Stimulated activated effector memory CD8-positive, alpha-beta T cell treated with anti-CD3 and anti-CD28 coated beads, Interleukin-12 subunit alpha, Interleukin-12 subunit beta, amount 100 ng/mL, for 72 hours (primary cell): ENCODE data around the gene ATP2B2.

Source experiments
- ATAC-seq: fragments of 150-1000 bp; cut with Tn5 transposase; 2 replicates; pipeline ENCODE4 v1.10.0; 2021
- DNase-seq, 2 donors: peaks; one replicate each; pipeline ENCODE4 v3.0.0; 2021 to 2022; ENCODE audit warnings: low spot score in 2 of 2
- H3K27ac Mint-ChIP-seq: one replicate; pipeline ENCODE4 v1.8.0; 2022; ENCODE audit warnings: mild to moderate bottlenecking, mixed read lengths
- H3K36me3 Mint-ChIP-seq: one replicate; pipeline ENCODE4 v1.8.0; 2022; ENCODE audit warnings: mild to moderate bottlenecking, mixed read lengths
- H3K4me1 Mint-ChIP-seq: one replicate; pipeline ENCODE4 v1.8.0; 2022; ENCODE audit warnings: mixed read lengths
- H3K4me3 Mint-ChIP-seq: one replicate; pipeline ENCODE4 v1.8.0; 2022; ENCODE audit warnings: mild to moderate bottlenecking, mixed read lengths
- H3K9me3 Mint-ChIP-seq: one replicate; pipeline ENCODE4 v1.8.0; 2022; ENCODE audit warnings: mixed read lengths

The ATP2B2 gene

DNA sequence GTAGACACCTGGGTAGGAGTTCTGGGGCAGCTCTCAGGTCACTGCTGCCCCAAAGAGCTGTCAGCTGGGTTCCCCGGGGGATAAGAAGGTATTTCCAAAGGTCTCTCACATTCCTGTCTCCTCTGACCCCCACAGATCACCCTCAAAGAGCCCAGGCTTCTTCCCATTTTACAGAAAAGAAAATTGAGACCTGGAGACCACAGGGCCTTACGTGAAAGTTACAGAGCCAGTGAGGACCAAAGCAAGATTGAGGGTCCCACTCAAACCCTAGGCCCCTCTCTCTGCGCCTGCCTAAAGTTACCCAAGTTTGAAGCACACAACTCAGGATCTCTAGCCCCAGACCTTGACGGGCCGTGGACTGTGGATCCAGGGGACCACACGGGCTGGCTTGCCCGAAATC, 3.9 kb upstream of the ATP2B2 start:
- no peaks in the 10 kb centered on the region for H3K4me1 Mint-ChIP-seq
- DNase-seq (no peak), ATAC-seq (no peak)
- no peak overlapping the region for H3K27ac Mint-ChIP-seq
- H3K9me3 Mint-ChIP-seq: no peaks in the 10 kb centered on the region
- no peak overlapping the region for H3K4me3 Mint-ChIP-seq
- no peaks in the 10 kb centered on the region for H3K36me3 Mint-ChIP-seq

DNA sequence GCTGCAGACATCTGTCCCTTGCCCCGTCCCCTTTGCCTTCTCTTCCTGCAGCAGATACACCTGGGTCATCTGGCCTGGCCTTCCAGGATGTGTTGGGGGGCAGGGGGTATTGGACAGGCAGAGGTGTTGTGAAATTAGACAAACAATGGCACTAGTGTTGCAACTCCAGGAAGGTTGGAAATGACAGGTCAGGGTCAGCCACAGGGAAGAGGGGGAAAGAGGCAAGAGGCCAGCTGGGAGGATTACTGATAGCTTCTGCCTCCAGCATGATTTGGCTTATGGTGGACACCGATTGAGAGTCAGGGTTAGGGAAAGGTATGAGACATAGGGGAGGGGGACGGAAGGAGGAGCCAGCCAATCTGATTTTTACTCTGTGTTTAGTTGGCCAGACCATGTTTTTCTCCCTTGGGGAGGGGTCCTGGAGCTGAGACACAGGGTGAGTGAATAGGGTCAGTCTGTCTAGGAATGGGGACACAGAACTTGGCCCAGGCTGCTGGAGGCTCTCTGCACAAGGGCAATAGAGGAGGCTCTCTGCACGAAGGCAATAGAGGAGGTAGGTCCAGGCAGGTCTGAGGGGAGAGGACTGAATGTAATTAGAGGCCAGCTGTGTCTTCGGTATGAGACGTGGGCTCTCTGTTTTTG, 3.4 kb upstream of the ATP2B2 start:
- DNase-seq (no peak), ATAC-seq (no peak)
- no peaks in the 10 kb centered on the region for H3K4me1 Mint-ChIP-seq

DNA sequence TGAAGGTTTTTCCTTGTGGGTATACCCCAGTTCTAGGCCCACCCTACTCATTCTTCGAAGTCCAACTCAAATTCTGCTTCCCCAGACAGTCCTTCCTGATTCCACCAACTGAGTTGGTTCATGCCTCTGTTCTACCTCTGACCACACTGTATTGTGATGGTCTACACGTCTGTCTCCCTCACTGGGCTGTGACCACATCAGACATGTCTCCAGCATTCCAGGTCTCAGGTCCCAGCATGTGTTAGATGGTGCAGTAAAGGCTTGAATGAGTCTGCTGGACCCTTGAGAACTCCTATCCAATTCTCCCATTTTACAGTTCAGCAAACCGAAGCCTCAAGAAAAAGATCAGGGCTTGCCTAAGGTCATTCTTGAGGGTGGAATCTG, 2.8 kb upstream of the ATP2B2 start:
- Mint-ChIP-seq H3K9me3 (no peaks in the 10 kb centered on the region), H3K4me1 (no peaks in the 10 kb centered on the region), H3K4me3 (no peak overlapping the region), H3K36me3 (no peaks in the 10 kb centered on the region), H3K27ac (no peak overlapping the region)
- DNase-seq: no peak
- ATAC-seq: no peak

More for the DNA sequence above, 3.4 kb upstream of the ATP2B2 start:
- no peaks in the 10 kb centered on the region for H3K36me3 Mint-ChIP-seq
- no peak overlapping the region for H3K4me3 Mint-ChIP-seq
- H3K9me3 Mint-ChIP-seq: no peaks in the 10 kb centered on the region
- no peak overlapping the region for H3K27ac Mint-ChIP-seq

DNA sequence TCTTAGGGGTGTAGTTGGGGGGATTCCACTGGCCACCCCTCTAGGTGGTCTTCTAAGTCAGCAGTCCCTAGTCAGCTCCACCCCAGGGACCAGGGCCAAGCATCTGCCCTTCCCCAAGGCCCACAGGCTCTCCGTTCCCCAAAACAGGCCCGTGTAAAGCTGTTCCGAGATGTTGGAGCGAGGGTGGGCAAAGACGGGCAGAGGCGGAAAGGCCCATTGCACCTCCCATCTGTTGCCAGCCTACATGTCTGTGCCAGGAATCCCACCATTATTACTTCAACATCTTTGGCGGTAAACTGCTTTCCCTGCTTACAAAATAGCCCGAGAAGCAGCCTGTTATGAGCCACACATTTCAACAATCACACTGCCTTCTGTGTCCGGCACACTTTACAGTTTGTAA, 1.9 kb upstream of the ATP2B2 start:
- Mint-ChIP-seq H3K4me3 (no peak overlapping the region), H3K9me3 (no peaks in the 10 kb centered on the region), H3K27ac (no peak overlapping the region), H3K36me3 (no peaks in the 10 kb centered on the region), H3K4me1 (no peaks in the 10 kb centered on the region)
- ATAC-seq (no peak), DNase-seq (no peak)

DNA sequence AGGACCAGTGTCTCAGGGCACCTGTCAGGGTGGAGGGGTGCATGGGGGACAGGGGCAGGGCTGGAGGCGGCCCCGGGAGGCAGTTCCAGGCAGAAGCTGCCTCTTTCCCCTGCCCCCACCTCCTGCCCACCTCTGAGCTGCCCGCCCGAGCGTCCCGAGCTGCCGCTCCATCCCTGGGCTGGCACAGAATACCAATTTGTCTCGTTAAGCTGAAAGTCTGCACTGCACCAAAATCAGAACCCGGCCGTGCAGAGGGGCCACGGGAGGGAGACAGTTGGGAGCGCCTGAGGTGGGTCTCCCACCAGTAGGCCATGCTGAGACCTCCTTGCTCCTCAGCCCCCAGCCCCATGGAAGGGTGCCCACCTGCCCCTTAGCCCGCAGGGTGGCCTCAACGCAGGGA, 1.3 kb upstream of the ATP2B2 start:
- no peak for DNase-seq
- Mint-ChIP-seq H3K27ac (no peak overlapping the region), H3K4me1 (no peaks in the 10 kb centered on the region), H3K9me3 (no peaks in the 10 kb centered on the region), H3K4me3 (no peak overlapping the region), H3K36me3 (no peaks in the 10 kb centered on the region)
- no peak for ATAC-seq

DNA sequence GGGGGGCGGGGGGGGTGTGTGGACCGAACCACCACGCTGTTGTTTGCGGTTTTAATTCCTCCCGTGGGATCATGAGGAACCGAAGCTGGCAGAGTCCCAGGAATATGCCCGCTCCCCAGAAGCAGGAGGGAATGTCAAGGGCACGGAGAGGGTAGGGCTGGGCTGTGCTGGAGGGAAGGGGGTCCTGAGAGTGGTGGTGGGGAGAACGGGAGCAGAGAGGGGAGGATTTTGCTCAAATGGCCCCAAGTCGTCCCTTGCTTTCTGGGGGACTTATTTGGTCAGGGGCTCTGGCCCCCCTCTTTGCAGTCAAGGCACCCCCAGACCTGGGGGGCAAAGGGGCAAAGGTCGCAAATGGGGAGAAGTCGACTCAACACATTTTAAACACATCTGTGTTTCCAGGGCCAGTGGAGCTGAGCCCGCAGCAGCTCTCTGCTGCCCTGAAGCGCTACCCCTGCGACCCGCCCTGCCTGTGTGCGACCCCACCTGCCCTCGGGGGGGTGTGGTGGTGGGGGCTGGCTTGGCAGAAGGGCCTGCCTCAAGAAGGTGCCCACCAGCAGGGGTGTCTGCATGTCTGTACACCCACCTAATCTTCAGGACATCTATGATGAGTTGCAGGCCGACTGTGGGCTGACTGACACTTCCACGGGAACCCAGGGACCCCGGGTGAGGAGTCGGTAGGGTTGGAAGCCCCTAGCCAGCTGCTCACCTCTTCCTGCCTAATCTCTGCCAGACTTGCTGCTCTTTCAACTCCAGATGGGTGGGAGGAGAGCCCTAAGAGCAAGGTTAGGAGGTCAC, 602 bp upstream of the ATP2B2 start:
- Mint-ChIP-seq H3K27ac (no peak overlapping the region), H3K4me1 (no peaks in the 10 kb centered on the region), H3K36me3 (no peaks in the 10 kb centered on the region), H3K9me3 (no peaks in the 10 kb centered on the region), H3K4me3 (no peak overlapping the region)
- DNase-seq: no peak
- ATAC-seq: no peak

DNA sequence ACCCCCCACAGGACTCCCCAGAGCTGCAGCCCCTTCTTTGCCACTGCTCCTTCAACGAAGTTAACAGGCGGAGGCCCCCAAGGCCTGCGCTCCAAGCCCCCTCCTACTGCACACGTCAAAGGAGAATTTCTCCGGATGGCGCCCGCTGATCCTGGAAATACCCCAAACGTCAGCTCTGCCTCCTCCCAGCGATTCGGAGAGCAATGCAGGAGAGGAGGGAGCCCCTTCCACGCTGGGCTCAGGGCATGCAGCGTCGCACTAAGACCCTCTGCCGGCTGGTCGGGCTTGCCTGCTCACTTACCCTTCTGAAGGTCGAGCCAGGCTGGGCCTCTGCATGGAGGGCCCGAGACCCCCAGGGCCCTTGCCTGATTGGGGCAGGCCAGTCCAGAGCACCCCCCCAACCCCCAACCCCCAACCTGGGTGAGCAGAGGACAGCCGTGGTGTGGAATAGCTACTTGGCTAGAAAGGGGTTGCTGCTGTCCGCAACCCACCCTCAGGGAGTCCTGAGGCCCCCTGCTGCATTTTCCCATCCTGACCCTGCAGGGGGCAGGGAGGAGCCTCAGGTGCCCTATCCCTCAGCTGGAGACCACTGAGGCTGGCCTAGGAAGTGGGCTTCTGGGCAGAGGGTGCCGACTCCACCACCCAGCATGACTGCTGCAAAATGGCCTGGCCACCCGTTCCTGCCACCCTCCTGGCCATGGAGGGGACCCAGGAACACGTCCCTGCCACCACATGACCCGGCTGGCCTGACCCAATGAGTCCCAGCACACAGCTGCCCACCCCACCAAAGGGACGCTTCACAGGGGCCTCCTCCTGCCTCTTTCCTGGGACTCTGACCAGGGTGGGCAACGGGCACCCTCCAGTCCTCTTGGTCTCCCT, 976 bp downstream of the ATP2B2 start:
- Mint-ChIP-seq H3K4me3 (peak overlapping the region; percentile 32), H3K4me1 (no peaks in the 10 kb centered on the region), H3K27ac (no peak overlapping the region), H3K36me3 (no peaks in the 10 kb centered on the region), H3K9me3 (no peaks in the 10 kb centered on the region)
- DNase-seq (no peak), ATAC-seq (no peak)

DNA sequence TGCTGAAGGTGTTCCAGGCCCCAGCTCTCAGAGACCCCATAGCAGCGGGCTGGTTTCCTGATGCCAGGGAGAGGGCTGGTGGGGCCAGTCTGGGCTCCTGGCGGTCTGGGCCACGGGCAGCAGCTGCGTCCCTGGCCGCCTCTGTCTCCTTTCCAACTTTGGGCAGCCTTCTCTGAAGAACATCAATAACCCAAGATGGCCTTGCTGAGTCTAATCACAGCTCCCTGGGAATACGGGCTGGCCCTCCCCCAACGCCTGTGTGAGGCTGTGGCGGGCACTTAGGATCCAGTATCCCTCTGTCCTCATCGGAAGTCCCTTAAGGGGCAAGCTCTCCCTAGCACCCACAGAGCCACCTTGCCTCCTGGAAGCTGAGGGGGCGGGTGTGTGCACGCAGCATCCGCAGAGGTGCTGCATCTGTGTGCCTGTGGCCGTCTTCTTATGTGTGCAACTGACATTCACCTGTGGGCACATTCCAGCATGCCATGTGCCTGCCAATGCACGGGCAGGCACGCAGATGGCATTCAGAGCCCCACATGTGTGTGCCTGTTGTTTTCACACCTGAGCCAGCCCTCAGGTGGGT, 2.1 kb downstream of the ATP2B2 start:
- Mint-ChIP-seq H3K4me3 (no peak overlapping the region), H3K27ac (no peak overlapping the region), H3K36me3 (no peaks in the 10 kb centered on the region), H3K4me1 (no peaks in the 10 kb centered on the region), H3K9me3 (no peaks in the 10 kb centered on the region)
- no peak for ATAC-seq
- no peak for DNase-seq

DNA sequence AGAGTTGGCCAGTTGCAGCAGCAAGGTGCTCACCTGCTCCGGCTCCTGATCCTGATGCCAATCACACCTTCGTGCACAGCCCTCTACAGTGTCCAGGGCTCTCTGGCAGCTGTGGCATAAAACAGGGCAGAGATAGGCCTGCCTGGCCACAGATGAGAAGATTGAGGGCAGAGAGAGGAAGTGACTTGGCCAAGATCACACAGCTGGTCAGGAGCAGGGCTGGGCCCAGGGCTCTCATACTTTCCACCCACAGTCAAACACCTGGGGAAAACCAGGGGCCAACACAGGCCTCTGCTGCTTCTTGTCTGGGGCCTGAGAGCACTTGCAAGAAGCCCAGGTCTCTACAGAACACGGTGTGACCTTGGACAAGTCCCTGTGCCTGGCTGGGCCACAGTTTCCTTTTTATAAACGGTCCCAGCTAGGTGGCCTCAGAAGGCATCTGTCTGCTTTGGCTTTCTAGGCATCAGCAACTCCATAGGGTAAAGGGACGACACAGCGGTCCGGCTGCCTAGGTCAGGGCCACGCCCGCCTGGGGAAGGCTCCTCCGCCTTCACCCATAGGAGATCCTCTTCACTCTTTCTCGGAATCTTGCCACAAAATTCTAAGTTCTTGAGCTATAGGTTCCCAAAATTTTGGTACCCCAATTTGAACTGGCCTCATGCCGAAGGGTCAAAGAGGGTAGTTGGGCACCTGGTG, 3.1 kb downstream of the ATP2B2 start:
- Mint-ChIP-seq H3K27ac (no peak overlapping the region), H3K4me3 (no peak overlapping the region), H3K36me3 (no peaks in the 10 kb centered on the region), H3K4me1 (no peaks in the 10 kb centered on the region), H3K9me3 (no peaks in the 10 kb centered on the region)
- peak; percentile 47 for ATAC-seq
- DNase-seq: no peak

DNA sequence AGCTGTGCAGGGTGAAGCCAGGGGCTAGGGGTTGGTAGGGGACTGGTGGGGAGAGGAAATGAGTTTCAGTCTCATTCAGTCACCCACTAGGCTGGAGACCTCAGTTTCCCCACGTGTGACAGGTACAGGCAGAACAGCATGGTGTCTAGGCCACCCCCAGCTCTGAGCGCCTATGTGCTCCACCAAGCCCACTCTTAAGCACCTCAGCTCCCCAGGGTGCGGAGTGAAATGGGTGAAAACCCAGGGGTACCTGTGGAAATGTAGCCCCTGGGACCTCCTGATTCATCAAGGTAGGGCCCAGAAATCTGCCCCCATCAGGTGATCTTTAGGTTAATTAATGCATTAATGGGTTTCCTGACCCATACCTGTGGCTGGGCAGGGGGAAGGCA, 3.7 kb downstream of the ATP2B2 start:
- no peak overlapping the region for H3K4me3 Mint-ChIP-seq
- H3K36me3 Mint-ChIP-seq: no peaks in the 10 kb centered on the region
- H3K27ac Mint-ChIP-seq: no peak overlapping the region
- no peaks in the 10 kb centered on the region for H3K4me1 Mint-ChIP-seq
- no peaks in the 10 kb centered on the region for H3K9me3 Mint-ChIP-seq
- ATAC-seq (no peak), DNase-seq (no peak)

DNA sequence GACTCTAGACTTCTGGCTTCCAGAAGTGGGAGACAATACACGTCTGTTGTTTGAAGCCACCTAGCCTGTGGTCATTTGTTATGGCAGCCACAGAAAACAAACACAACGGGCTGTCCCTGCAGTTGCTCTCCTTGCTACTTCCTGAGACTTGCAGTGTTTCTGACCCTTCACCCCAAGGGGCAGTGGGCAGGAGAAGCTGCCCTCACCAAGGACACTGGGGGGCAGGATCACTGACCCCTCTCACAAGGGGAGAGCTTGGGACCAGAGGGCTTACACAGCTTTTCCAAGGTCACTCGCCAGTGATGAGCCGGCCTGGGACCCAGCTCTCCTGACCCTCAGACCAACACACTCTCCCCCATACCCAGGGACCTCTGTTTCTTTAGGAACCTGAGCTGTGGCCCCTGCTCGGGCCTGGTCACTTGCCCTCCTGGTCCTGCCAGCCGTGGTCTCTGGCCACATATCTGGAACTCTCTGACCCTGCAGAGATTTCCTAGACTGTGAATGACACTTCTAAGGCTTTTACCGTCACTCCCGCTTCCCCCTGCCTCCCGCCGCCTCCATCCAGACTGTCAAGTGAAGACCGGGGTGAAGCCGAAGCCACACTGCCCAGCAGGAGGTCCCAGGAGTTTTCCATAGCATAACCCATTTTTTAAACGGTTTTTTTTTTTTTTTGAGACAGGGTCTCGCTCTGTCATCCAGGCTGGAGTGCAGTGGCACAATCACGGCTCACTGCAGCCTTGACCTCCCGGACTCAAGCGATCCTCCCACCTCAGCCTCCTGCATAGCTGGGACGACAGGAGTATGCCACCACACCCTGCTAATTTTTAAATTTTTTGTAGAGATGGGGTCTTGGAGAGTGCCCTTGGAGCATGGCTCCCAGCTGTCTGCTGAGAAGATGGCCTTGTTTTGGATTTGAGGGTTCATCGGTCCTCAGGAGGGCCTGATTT, 4.4 kb downstream of the ATP2B2 start:
- no peak for ATAC-seq
- Mint-ChIP-seq H3K4me3 (no peak overlapping the region), H3K9me3 (no peaks in the 10 kb centered on the region), H3K27ac (no peak overlapping the region), H3K4me1 (no peaks in the 10 kb centered on the region), H3K36me3 (no peaks in the 10 kb centered on the region)
- DNase-seq: no peak

DNA sequence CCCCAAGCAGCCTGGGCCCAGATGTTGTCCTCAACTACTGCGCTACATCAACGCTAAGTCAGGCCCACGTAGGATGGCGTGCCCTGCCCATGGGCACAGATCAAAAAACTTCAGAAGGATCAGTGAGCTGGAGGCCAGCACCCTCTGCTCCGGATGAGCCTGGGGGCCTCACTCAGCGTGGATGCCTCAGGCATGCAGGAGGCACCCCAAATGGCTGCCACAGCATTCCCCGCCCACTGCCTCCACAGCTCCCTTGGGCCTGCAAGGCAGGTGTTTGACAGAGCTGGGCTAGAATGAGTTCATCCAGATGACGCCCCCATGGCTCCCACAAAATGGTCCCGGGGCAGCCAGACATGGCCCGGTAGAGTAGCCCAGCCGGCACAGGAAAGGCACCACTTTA, 7.1 kb downstream of the ATP2B2 start:
- Mint-ChIP-seq H3K9me3 (no peaks in the 10 kb centered on the region), H3K4me3 (no peak overlapping the region), H3K36me3 (no peaks in the 10 kb centered on the region), H3K27ac (no peak overlapping the region), H3K4me1 (no peaks in the 10 kb centered on the region)
- DNase-seq (no peak), ATAC-seq (no peak)

DNA sequence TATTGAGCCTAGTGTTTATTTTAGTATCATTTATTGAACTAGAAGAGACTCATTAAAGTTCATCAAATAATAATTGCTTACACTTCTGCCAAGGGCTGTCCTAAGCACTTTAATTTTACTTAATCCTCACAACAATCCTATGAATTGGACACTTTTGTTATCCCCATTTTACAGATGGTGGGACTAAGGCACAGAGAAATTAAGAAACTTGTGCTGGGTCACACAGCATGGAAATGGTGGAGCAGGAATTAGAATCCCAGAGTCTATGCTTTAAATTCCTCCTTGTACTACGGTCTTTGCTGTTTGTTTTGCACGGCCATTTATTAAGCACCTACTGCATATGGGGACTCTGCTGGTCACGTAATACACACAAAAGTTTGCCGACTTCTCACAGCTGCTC, 7.9 kb downstream of the ATP2B2 start:
- no peak overlapping the region for H3K27ac Mint-ChIP-seq
- ATAC-seq (no peak), DNase-seq (no peak)
- no peaks in the 10 kb centered on the region for H3K36me3 Mint-ChIP-seq
- H3K4me1 Mint-ChIP-seq: no peaks in the 10 kb centered on the region
- no peak overlapping the region for H3K4me3 Mint-ChIP-seq
- no peaks in the 10 kb centered on the region for H3K9me3 Mint-ChIP-seq

DNA sequence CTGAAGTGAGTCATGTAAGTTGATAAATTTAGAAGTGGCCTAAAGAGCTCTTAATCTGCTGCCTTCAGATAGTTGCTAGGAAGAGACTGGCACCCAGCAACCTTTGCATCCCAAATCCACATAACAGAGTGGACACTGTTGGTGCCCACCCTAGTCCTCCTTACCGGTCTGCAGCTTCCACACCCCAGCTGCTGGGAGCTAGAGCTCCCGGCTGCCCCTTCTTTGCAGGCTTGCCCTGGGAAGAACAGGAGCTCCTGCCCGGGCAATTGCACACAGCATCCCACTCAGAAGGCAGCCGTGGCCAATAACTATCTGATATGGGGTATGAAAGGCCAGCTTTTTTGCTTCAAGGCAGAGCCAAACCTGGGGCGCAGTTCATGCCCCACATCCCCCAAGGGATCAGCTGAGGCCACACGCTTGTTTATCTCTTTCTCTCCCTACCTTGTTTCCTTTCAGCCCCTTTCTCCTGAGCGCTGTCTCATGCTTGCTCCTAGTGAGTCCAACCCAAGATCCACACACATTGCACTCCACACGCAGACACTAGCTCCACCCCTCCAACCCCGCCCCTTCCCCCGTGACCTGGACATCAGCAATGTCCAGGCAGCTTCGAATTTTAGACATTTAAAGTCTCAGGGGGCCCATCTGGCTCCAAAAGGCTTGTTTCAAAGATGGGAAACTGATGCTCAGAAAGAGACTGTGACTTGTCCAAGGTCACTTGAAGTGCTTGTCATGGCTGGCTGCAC, 9.1 kb downstream of the ATP2B2 start:
- Mint-ChIP-seq H3K36me3 (no peaks in the 10 kb centered on the region), H3K4me1 (no peaks in the 10 kb centered on the region), H3K4me3 (no peak overlapping the region), H3K27ac (no peak overlapping the region), H3K9me3 (no peaks in the 10 kb centered on the region)
- ATAC-seq: no peak
- DNase-seq: no peak
